ENCODE data around the gene MRPL45.

MRPL45 gene

GRCh38 chr17:38333635-38334295 lies 36.8 kb downstream of the MRPL45 start (continued):
- TF ChIP-seq POU6F1 (CRISPR knock-in tag; IDR thresholded peaks at IDR 0.05; ENCODE audit: borderline replicate concordance, low read depth) (no peak), CREB5 (CRISPR knock-in tag; IDR thresholded peaks at IDR 0.05; ENCODE audit: low read depth) (no peak), GLIS3 (CRISPR knock-in tag; IDR thresholded peaks at IDR 0.05) (no peak), SNAI2 (CRISPR knock-in tag; IDR thresholded peaks at IDR 0.05) (no peak), ZFP30 (CRISPR knock-in tag; IDR thresholded peaks at IDR 0.05) (no peak), ZNF8 (CRISPR knock-in tag; IDR thresholded peaks at IDR 0.05) (no peak), ZNF565 (CRISPR knock-in tag; conservative IDR thresholded peaks at IDR 0.05; ENCODE audit: low read depth) (no peak), ARNTL (CRISPR knock-in tag; IDR thresholded peaks at IDR 0.05; ENCODE audit: borderline replicate concordance, low read depth) (no peak), CSDC2 (CRISPR knock-in tag; IDR thresholded peaks at IDR 0.05) (no peak)

- ATAC-seq: no peak
- TF ChIP-seq POU6F1 (CRISPR knock-in tag; IDR thresholded peaks at IDR 0.05; ENCODE audit: borderline replicate concordance, low read depth): no peak
- no peak for TF ChIP-seq RARB (CRISPR knock-in tag; IDR thresholded peaks at IDR 0.05)
- no peak for TF ChIP-seq ZC3H10 (CRISPR knock-in tag; IDR thresholded peaks at IDR 0.05)
Measured at GRCh38 chr17:38334480-38335364, 37.8 kb downstream of the MRPL45 start.

GRCh38 chr17:38336838-38337237 lies 39.9 kb downstream of the MRPL45 start:
- no peak for ATAC-seq
- no peak for TF ChIP-seq CSRNP3 (CRISPR knock-in tag; IDR thresholded peaks at IDR 0.05)
- no peak for TF ChIP-seq PPARA (CRISPR knock-in tag; IDR thresholded peaks at IDR 0.05; ENCODE audit: borderline replicate concordance)
- TF ChIP-seq OSR1 (CRISPR knock-in tag; IDR thresholded peaks at IDR 0.05): no peak

GRCh38 chr17:38338053-38338452 lies 41.1 kb downstream of the MRPL45 start:
- no peak for ATAC-seq

More at GRCh38 chr17:38338053-38338452, 41.1 kb downstream of the MRPL45 start:
- TF ChIP-seq ARNTL (CRISPR knock-in tag; IDR thresholded peaks at IDR 0.05; ENCODE audit: borderline replicate concordance, low read depth) (no peak), ZFP3 (CRISPR knock-in tag; IDR thresholded peaks at IDR 0.05) (no peak), GLIS3 (CRISPR knock-in tag; IDR thresholded peaks at IDR 0.05) (no peak), ZC3H10 (CRISPR knock-in tag; IDR thresholded peaks at IDR 0.05) (no peak), PATZ1 (CRISPR knock-in tag; IDR thresholded peaks at IDR 0.05; ENCODE audit: borderline replicate concordance) (no peak), OSR1 (CRISPR knock-in tag; IDR thresholded peaks at IDR 0.05) (no peak), ZNF565 (CRISPR knock-in tag; conservative IDR thresholded peaks at IDR 0.05; ENCODE audit: low read depth) (no peak), ZFP30 (CRISPR knock-in tag; IDR thresholded peaks at IDR 0.05) (no peak)

Data from SK-N-SH treated with all-trans-retinoic acid at 6 μM for 48 hours (cell line).